Vagina (tissue), 2 donors: ENCODE measurements around the gene MAGEF1. TPM values are rescaled to one million over a fixed set of nuclear protein-coding genes. Genes with fewer than 3 reads are reported as not detected.

ENCODE experiments used
- DNase-seq, 2 donors: peaks; one replicate each; pipeline ENCODE4 v3.0.0-alpha.2; 2017; ENCODE audit errors: extremely low spot score in 2 of 2
- H3K27ac ChIP-seq: fragments of 200-600 bp; sonication (generic); one replicate; pipeline ENCODE4 v1.5.1; 2019
- H3K27me3 ChIP-seq: fragments of 200-600 bp; sonication (generic); one replicate; pipeline ENCODE4 v1.5.1; 2019
- H3K36me3 ChIP-seq, 2 donors: fragments of 200-600 bp; sonication (generic); one replicate each; pipeline ENCODE4 v1.5.1; 2017 to 2019
- H3K4me1 ChIP-seq: fragments of 200-600 bp; sonication (generic); one replicate; pipeline ENCODE4 v1.5.1; 2019
- H3K4me3 ChIP-seq, 2 donors: fragments of 200-600 bp; sonication (generic); 1 replicate in 1 of 2; 2 replicates in 1 of 2; pipeline ENCODE4 v1.5.1; 2016 to 2019
- H3K9me3 ChIP-seq: fragments of 200-600 bp; sonication (generic); one replicate; pipeline ENCODE4 v1.5.1; 2019
- POLR2A ChIP-seq, 2 donors: fragments of 450-650 bp; IDR thresholded peaks; one replicate each; pipeline ENCODE4 v1.6.1; 2017; ENCODE audit warnings: antibody characterized with exemption in 2 of 2, mild to moderate bottlenecking in 2 of 2, moderate library complexity in 2 of 2
- POLR2AphosphoS5 ChIP-seq, 2 donors: sonication (generic); formaldehyde crosslinking; IDR thresholded peaks; one replicate each; pipeline ENCODE4 v1.9.0; 2017; ENCODE audit warnings: antibody characterized with exemption in 2 of 2, mild to moderate bottlenecking in 2 of 2, low read depth in 1 of 2; ENCODE audit not compliant: insufficient read depth in 1 of 2
- intact Hi-C: fragments of 100-400 bp; cut with DNase I; formaldehyde crosslinking; loops from one replicate; pipeline ENCODE4 v1.15.1; 2023
- total RNA-seq: library from RNA; depleted of rRNA; stranded (reverse); fragments of >200 nt; gene quantifications from one replicate; pipeline ENCODE4 v1.2.3, GENCODE V29; 2016
- TF ChIP-seq, protein P1 (sequence below), 3 experiments: fragments of 450-650 bp in 2 of 3; fragments of 200-600 bp in 1 of 3; sonication (generic) in 1 of 3; IDR thresholded peaks; one replicate each; pipeline ENCODE4 v1.5.1; 2017 to 2019; ENCODE audit warnings: antibody characterized with exemption in 3 of 3, mild to moderate bottlenecking in 2 of 3, moderate library complexity in 2 of 3

Gene MAGEF1
- total RNA-seq, 1 donor from 2014 or later = 25.5 TPM

DNA sequence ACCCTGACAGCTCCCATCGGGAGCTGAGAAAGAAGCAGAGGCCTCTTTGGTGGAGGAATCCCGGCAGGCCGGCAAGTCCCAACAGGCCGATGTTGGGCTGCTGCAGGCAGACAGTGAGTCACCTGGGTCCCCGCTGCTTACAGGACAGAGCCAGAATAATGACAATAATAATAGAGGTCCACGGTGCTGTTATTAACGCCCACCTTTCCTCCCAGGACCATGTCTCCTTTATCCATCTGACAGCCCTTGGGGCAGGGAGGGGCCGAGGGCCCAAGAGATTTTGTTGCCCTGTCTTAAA is 29.3 kb upstream of the MAGEF1 start:
- peak overlapping the region; percentile 77 for H3K27ac ChIP-seq
- no peaks in the 10 kb centered on the region for H3K27me3 ChIP-seq
- DNase-seq = no peak
- H3K36me3 ChIP-seq = no peaks in the 10 kb centered on the region
- H3K9me3 ChIP-seq = no peaks in the 10 kb centered on the region
- H3K4me1 ChIP-seq = peaks cover 41% of the 10 kb centered on the region
- TF ChIP-seq, protein P1, sequence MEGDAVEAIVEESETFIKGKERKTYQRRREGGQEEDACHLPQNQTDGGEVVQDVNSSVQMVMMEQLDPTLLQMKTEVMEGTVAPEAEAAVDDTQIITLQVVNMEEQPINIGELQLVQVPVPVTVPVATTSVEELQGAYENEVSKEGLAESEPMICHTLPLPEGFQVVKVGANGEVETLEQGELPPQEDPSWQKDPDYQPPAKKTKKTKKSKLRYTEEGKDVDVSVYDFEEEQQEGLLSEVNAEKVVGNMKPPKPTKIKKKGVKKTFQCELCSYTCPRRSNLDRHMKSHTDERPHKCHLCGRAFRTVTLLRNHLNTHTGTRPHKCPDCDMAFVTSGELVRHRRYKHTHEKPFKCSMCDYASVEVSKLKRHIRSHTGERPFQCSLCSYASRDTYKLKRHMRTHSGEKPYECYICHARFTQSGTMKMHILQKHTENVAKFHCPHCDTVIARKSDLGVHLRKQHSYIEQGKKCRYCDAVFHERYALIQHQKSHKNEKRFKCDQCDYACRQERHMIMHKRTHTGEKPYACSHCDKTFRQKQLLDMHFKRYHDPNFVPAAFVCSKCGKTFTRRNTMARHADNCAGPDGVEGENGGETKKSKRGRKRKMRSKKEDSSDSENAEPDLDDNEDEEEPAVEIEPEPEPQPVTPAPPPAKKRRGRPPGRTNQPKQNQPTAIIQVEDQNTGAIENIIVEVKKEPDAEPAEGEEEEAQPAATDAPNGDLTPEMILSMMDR (IDR thresholded peaks at IDR 0.05) = no peak
- TF ChIP-seq POLR2AphosphoS5 (IDR thresholded peaks at IDR 0.05; ENCODE audit: insufficient read depth in 1 of 2, low read depth in 1 of 2) = peak; percentile 16 to 35
- intact Hi-C loops = no loop called here
- H3K4me3 ChIP-seq = no peak overlapping the region

DNA sequence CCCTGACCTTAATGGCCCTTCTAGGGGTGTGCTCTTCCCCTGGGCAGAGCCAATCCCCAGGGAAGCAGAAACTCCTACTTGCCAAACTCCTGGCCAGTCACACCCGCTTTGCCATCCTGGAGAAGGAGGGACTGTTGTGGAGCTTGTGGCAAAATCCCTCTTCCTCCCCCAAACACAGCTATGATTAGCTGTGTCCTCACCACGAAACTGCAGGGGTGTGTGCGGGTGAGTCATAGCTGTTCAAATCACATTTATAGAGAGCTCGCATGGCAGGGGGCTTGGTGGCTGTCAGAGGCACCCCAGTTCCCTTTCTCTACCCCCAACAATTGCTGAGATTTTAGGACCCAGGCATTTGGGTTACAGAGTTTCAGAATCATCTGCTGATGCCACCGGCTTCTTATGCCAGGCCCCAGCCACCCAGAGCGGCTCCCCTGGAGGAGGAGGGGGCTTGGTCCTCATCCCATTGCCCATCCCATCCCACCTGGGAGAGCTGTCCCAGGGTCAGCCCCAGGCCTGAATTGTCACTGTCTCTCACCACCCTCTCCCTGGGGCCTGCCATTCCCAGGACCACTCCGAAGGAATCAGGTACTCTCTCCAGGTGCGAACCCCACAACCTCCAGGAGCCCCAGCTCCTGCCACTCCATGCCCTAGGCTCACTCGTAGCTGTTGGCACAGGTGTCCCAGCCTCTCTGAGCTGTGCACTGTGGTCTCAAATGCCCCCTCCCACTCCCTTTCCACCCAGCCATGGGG is 28.8 kb upstream of the MAGEF1 start:
- peaks cover 41% of the 10 kb centered on the region for H3K4me1 ChIP-seq
- no peaks in the 10 kb centered on the region for H3K9me3 ChIP-seq
- peak in 1 of 2 donors; percentile 86 for DNase-seq
- H3K36me3 ChIP-seq = no peaks in the 10 kb centered on the region
- H3K27me3 ChIP-seq = no peaks in the 10 kb centered on the region
- TF ChIP-seq POLR2A (IDR thresholded peaks at IDR 0.05) (no peak), POLR2AphosphoS5 (IDR thresholded peaks at IDR 0.05; ENCODE audit: insufficient read depth in 1 of 2, low read depth in 1 of 2) (no peak)
- TF ChIP-seq, protein P1 (IDR thresholded peaks at IDR 0.05) = no peak
- intact Hi-C loops = no loop called here
- H3K27ac ChIP-seq = peak overlapping the region; percentile 77
- H3K4me3 ChIP-seq = no peak overlapping the region

DNA sequence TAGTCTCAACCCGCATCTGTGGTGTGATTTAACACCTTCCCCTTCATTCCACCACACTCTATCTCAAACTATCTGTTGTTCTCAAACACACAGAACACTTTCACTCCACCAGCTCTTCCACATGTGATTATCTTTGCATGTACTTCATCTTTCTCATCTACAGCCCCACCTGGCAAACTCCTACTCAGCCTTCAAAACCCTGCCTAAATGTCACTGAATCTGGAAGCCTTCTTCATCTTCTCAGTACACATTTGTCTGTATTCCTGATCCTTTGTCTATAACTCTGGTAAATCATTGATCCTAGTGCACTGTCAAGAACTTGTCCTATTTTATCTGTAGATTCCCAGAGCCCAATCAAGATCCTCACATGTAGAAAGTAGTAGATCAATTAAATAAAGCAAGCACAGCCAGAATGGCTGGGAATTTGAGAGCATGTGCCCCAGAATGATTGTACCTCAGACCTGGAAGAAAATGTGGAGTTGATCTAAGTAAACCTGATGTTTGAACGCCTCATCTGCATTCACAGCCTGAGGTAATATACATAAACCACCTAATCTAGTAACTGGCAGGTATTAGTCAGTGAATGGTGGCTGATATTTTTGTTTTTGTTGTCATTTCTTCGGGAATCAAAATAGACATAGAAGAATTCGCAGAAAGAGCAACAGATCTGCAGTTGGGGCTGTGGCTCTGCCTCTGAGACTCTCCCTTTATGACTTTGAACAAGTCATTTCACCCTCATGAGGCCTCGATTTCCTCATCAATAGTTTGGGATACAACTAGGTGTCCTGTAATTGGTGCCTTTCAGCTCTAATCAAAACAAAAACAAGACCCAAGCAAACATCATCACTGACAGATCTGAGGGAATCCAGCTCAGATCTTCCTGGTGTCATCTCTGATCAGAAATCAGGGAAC is 28.0 kb upstream of the MAGEF1 start:
- H3K27ac ChIP-seq = peak overlapping the region; percentile 77
- peak in 1 of 2 donors; percentile 34 for DNase-seq
- intact Hi-C loops = no loop called here

DNA sequence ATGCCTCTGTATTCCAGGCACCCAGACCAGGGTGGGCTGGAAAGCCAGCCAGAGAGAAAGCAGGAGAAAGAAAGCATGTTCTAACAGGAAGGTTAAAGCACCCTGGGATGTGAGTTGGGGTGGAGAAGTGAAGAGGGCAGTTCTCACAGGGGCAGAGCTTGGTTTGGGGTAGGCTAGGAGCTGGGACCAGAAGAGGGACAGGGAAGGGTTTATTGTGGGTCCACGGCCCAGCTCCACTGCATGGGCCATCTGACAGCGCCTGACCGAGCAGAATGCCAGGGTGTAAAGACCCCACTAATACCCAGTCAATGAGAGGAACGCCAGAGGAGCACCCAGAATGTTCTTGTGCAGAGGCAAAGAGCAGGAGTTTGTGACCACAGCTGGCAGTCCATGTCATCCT is 27.1 kb upstream of the MAGEF1 start:
- H3K27me3 ChIP-seq = no peaks in the 10 kb centered on the region
- TF ChIP-seq POLR2AphosphoS5 (IDR thresholded peaks at IDR 0.05; ENCODE audit: insufficient read depth in 1 of 2, low read depth in 1 of 2) (no peak), POLR2A (IDR thresholded peaks at IDR 0.05) (no peak)
- TF ChIP-seq, protein P1 (IDR thresholded peaks at IDR 0.05) = no peak
- H3K4me1 ChIP-seq = peaks cover 41% of the 10 kb centered on the region
- peak overlapping the region; percentile 67 for H3K27ac ChIP-seq
- DNase-seq = peak; percentile 49 to 85
- no peak overlapping the region for H3K4me3 ChIP-seq
- H3K36me3 ChIP-seq = no peaks in the 10 kb centered on the region
- intact Hi-C loops = no loop called here
- H3K9me3 ChIP-seq = no peaks in the 10 kb centered on the region

More for the DNA sequence above, 28.0 kb upstream of the MAGEF1 start:
- H3K9me3 ChIP-seq = no peaks in the 10 kb centered on the region
- H3K27me3 ChIP-seq = no peaks in the 10 kb centered on the region
- H3K36me3 ChIP-seq = no peaks in the 10 kb centered on the region
- peaks cover 41% of the 10 kb centered on the region for H3K4me1 ChIP-seq
- no peak overlapping the region for H3K4me3 ChIP-seq
- TF ChIP-seq POLR2AphosphoS5 (IDR thresholded peaks at IDR 0.05; ENCODE audit: insufficient read depth in 1 of 2, low read depth in 1 of 2) (no peak), POLR2A (IDR thresholded peaks at IDR 0.05) (no peak)
- TF ChIP-seq, protein P1 (IDR thresholded peaks at IDR 0.05) = no peak
